ENCODE results near the gene UVRAG.

The UVRAG gene

DNA sequence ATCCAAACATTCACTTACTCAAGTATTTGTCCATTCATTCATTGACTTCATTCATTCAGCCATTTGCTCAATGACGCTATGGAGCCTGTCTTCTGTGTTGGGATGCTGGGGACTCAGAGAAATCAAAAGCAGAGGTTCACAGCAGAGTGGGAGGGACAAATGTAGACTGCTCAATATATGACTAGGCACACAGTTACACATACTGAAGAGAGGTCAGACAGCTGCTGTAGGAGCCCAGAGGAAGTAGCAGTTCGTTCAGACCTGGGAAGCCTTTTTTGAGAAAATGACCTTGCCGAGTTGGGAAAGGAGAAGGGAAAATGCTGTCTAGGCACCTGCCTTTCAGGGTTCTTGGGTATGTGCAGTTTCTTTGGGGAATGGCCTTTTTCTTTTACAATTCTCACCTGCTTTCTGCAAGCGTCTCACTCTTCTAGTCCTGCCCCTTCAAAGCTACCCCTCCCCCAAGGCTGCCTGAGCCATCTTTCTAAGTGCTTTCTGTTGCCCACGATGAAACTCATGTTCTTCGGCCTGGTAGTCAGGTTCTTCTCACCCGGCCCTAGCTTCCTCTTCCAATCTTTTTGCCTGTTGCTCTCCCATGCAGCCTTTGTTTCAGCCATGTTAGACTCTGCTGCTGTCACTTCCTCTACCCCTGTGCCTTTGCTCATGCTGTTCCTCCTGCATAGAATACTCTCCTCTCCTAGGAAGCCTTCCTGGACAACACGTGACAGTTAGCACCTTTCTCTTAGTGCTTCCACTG is 4.2 kb upstream of the UVRAG start:
- no peak for DNase-seq

- DNase-seq: no peak
These were observed 3.5 kb upstream of the UVRAG start for GRCh38 chr11:75811485-75811884.

GRCh38 chr11:75812542-75813040 is 2.4 kb upstream of the UVRAG start:
- DNase-seq: no peak

DNA sequence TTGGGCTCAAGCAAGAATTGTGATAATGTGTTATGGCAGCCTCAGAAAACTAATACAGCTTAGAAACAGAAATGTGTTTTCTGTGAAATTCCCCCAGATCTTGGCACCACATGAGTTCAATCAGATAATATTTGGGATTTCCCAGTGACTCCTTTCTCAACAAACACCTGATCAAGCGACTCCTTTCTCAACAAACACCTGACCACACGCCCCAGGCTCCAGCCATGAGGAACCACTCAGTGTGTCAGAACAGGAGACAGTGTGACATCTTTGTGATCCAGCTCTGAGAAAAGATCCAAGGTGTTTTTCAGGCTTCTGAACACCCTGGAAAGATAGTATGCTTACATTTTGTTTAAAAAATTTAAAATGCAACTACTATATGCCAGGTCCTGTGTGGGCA is 1.9 kb upstream of the UVRAG start:
- DNase-seq: no peak

DNA sequence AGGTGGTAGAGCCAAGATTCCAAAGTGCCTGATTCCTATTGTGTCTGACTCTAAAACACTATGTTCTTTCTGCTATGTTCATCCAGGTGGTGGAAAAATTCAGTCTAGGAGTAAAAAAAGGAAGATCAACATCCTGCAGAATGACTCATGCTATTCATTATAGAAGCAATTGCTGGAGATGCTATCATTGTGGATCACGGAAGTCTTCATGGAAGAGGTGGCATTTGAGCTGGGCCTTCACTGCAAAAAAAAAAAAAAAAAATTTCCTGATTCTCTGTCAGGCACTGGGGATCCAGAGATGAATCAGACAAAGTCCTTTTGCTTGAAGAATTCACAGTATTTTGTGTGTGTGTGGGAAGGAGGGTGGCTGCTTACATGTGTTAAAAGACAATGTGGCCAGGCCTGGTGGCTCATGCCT is 1.4 kb upstream of the UVRAG start:
- DNase-seq: no peak

GRCh38 chr11:75814363-75814676 is 690 bp upstream of the UVRAG start:
- DNase-seq: no peak

DNA sequence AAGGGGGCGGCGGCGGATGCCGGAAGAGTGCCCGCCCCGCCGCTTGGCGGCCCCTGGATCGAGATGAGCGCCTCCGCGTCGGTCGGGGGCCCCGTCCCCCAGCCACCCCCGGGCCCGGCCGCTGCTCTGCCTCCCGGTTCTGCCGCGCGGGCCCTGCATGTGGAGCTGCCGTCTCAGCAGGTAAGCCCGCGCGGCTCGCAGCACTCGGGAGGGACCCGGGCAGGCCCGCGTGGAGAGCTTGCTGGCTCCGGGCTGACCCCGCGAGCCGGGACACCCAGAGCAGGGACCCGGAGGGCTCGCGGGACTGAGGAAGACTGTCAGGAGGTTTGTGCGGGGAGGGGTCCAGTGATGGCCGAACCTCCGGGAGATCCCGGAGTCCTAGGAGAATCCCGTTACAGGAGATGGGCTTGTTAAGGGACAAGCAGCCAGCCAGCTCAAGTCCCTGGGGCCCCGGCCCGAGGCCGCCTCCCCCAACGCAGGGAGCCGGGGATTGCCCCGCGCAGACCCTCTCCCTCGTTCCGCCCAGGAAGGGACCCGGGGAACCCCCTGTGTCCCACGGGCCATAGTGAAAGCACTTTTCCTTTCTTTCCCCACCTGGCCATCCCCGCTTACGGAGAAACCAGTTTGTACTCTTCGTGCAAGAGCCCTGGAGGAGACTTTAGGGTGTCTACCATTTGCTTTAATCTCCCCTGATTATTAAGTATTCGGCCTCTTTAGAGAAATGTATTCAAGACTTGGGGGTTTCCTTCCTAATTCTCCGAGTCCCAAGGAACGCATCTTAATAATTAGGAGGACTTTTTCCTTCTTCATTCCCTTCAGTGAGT is 547 bp downstream of the UVRAG start:
- peak; percentile 40 for DNase-seq

DNA sequence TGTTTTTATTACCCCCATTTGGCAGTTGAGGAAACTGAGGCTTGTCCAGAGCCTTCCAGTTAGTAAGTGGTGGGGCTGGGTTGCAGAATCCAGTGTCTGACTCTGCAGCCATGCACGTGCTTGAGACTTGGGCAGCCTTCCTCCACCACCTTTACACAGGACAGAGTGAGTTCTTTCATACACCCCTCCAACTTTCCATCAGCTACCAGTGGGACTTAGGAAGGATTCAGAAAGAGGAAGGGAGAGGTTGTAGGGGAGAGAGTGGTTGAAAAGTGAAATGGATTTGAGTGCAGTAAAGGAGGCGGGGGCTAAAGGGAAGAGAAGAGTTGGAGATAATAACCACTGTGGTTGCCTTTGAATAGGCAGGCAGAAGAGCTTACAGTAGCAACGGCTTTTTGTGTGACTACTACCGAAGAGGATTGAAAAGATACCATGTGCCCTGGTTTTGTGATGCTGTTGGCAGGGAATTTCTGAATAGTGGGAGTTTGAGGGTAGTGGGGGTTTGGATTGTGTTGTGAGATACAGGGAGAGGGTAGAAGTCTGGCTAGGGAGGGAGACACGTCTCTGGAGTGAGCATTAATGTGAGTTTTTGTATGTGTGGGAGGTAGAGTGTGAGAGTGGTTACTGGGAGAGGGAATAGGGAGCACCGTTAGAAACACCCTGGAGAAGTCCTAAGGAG is 1.7 kb downstream of the UVRAG start:
- DNase-seq: no peak

DNA sequence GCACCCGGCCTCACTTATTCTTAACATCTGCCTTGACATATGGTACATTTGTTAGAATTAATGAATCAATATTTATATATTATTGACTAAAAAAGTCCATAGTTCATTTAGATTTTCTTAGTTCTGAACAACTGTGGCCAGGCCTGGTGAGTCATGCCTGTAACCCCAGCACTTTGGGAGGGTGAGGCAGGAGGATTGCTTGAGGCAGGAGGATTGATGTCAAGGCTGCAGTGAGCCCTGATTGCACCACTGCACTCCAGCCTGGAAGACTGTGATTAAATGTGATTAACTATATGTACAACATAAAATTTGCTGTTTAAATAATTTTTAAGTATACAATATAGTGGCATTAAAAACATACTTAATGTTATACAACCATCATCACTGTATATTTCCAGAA is 5.6 kb downstream of the UVRAG start:
- no peak for DNase-seq

GRCh38 chr11:75821202-75821601 is 6.2 kb downstream of the UVRAG start:
- no peak for DNase-seq

- no peak for DNase-seq
These were observed 7.5 kb downstream of the UVRAG start for GRCh38 chr11:75822541-75822940.

GRCh38 chr11:75823415-75823814 is 8.4 kb downstream of the UVRAG start:
- DNase-seq: no peak

DNA sequence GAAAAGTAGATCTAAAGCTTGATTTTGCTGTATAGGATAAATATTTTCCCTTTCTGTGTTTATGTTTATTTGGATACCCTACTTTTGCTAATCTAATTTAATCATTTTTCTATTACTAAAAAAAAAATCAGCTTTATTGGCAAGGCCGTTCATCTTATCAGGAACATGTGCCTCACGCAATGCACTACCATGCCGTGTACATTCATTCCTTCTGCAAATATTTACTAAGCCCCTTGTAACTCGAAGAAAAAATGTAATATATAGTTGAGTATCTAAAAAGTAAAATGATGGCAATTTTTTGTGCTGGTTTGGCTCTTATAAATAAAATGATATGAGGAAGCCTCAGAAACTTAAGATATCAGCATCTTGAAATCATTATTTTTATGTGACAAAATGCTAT is 8.9 kb downstream of the UVRAG start:
- DNase-seq: no peak

DNA sequence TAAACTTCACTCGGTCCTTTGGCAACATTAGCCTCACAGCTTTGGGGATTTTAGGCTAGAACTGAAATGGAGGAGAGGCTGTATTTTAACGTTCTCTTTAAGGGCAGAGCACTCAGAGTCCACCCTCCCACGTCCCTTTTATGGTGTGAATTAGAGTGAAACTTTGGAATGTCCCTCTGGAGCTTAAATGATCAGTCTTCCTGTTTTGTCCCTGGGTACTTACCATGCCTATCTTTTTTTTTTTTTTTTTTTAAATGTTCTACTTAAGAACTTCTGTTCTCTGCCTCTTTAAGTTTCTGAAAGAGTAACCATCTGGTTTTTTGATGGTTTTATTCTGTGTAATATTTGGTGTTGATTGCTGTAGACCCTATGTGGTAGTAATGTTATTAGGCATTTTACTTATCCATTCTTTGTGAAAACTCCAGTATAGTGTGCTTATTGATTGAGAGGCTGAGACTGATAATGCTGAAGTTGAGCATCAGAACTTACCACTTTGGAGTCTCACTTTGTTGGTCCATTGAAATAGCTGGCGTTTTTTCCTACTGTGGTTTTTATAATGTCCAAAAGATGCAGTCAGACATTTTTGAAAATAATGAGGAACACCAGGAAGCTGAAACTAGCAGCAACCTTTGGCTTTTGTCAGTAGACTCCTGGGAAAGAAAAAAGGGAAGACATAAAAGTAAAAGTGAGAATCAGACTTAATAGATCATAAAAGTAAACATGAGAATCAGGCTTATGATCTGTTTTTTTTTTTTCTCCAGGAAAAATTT is 11.6 kb downstream of the UVRAG start:
- peak; percentile 74 for DNase-seq

GRCh38 chr11:75827562-75827961 is 12.6 kb downstream of the UVRAG start:
- DNase-seq: no peak

- no peak for DNase-seq
These were observed 17.0 kb downstream of the UVRAG start for GRCh38 chr11:75831915-75832502.

- DNase-seq: no peak
These were observed 19.7 kb downstream of the UVRAG start for GRCh38 chr11:75834728-75835127.

- DNase-seq: no peak
These were observed 21.4 kb downstream of the UVRAG start for GRCh38 chr11:75836417-75836816.

DNA sequence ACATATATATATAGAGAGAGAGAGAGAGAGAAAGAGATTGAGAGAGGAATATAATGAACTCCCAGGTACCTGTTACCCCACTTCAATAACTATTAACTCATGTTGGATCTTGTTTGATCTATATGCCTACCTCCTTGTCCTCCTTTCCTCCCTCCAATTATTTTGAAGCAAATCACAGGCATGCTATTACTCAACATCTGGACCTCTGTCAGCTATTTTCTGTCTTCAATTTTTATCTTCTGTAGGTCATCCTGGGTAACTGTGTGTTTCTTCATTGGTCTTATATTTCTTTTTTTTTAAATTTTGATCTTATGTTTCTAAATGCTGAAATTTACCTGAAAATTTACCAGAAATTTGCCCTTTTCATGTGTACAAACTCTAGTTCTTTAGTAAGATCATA is 24.8 kb downstream of the UVRAG start:
- no peak for DNase-seq

GRCh38 chr11:75840522-75840921 is 25.5 kb downstream of the UVRAG start:
- no peak for DNase-seq

GRCh38 chr11:75841739-75842138 is 26.7 kb downstream of the UVRAG start:
- no peak for DNase-seq

DNA sequence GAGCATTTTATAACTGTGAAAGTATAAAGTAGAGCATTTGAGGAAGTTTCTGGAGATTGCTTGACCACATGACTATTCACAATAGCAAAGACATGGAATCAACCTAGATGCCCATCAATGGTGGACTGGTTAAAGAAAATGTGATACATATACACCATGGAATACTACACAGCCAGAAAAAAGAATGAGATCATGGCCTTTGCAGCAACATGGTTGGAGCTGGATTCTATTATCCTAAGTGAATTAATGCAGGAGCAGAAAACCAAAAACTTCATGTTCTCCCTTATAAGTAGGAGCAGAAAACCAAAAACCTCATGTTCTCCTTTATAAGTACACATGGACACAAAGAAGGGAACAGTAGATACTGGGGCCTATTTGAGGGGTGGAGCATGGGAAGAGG is 30.3 kb downstream of the UVRAG start:
- DNase-seq: no peak

Measured in fibroblast of skin of scalp (primary cell).